Measurements from ENCODE around the gene MYBPC2.

The MYBPC2 gene

GRCh38 chr19:50514346-50515167 is 81.9 kb downstream of the MYBPC2 start:
- no peaks in the 10 kb centered on the region for H3K36me3 ChIP-seq (ENCODE audit: insufficient read depth, low read length)
- no peak overlapping the region for H3K27ac ChIP-seq (ENCODE audit: low read depth, low read length)
- no peak overlapping the region for H3K4me3 ChIP-seq (ENCODE audit: low read depth, low read length)
- peaks cover 9% of the 10 kb centered on the region for H3K79me2 ChIP-seq (ENCODE audit: control insufficient read depth, insufficient read depth, low read length, unreplicated experiment)
- no peaks in the 10 kb centered on the region for H3K27me3 ChIP-seq (ENCODE audit: insufficient read depth, low read length)
- H2AFZ ChIP-seq (ENCODE audit: low read length, unreplicated experiment), result no peak overlapping the region
- no peaks in the 10 kb centered on the region for H3K4me1 ChIP-seq (ENCODE audit: control insufficient read depth, insufficient read depth, low read length, unreplicated experiment)

- Histone ChIP-seq H2AFZ (ENCODE audit: low read length, unreplicated experiment) (no peak overlapping the region), H3K27ac (ENCODE audit: low read depth, low read length) (no peak overlapping the region), H3K4me3 (ENCODE audit: low read depth, low read length) (no peak overlapping the region), H3K79me2 (ENCODE audit: control insufficient read depth, insufficient read depth, low read length, unreplicated experiment) (peaks cover 9% of the 10 kb centered on the region), H3K36me3 (ENCODE audit: insufficient read depth, low read length) (no peaks in the 10 kb centered on the region), H3K27me3 (ENCODE audit: insufficient read depth, low read length) (no peaks in the 10 kb centered on the region), H3K4me1 (ENCODE audit: control insufficient read depth, insufficient read depth, low read length, unreplicated experiment) (no peaks in the 10 kb centered on the region)
Observed at GRCh38 chr19:50515168-50515561, 82.5 kb downstream of the MYBPC2 start.

All from ACC112 (cell line).